NOMO-1 treated with dmso at 0.1 percent for 144 hours (cell line): ENCODE results near the gene CGB5.
A peak's percentile ranks its signal among the peaks of the same experiment; 100 is the strongest.

Experiments
- DNase-seq: peaks from one replicate; lab custom pipeline; 2025; ENCODE audit not compliant: unreplicated experiment; lab: John Stamatoyannopoulos, UW

The CGB5 gene

GRCh38 chr19:49085020-49085867 lies 41.6 kb downstream of the CGB5 start, which contains the start of gene SNRNP70:
Gene SNRNP70 (plus strand): TSS chr19:49085451. CDS start chr19:49086415, 964 bp downstream.
- DNase-seq, result peak; percentile 98

- no peak for DNase-seq
Observed at GRCh38 chr19:49085868-49086232, 42.2 kb downstream of the CGB5 start.

GRCh38 chr19:49086296-49086695 lies 42.6 kb downstream of the CGB5 start:
- no peak for DNase-seq

GRCh38 chr19:49091391-49092038 lies 47.9 kb downstream of the CGB5 start:
- no peak for DNase-seq

GRCh38 chr19:49092686-49093085 lies 49.0 kb downstream of the CGB5 start:
- no peak for DNase-seq
